ENCODE results near the gene CNTN1. TPM values are rescaled to one million over a fixed set of nuclear protein-coding genes. Genes with fewer than 3 reads are reported as not detected.

CNTN1 gene
- total and polyA plus RNA-seq, 10 of the 15 experiments (the other 5 are each of a cell fraction or from before 2014, with no cell fraction given), result 0.06 to 0.14 TPM; not detected in 8

GRCh38 chr12:41101806-41102205 lies 409.6 kb downstream of the CNTN1 start (continued):
- no peak for TF ChIP-seq ZBTB11 (CRISPR knock-in tag; IDR thresholded peaks at IDR 0.05)
- TF ChIP-seq FOS (IDR thresholded peaks at IDR 0.05; ENCODE audit: borderline replicate concordance, extremely low read depth, insufficient read length), result no peak
- TF ChIP-seq FOXM1 (IDR thresholded peaks at IDR 0.05; ENCODE audit: low read depth, low read length), result no peak
- TF ChIP-seq FOXK2 (IDR thresholded peaks at IDR 0.05), result no peak
- TF ChIP-seq RBBP5 (conservative IDR thresholded peaks at IDR 0.05), result no peak

- no peak for DNase-seq (ENCODE audit: low read depth, low spot score)
- Histone ChIP-seq H2AFZ (ENCODE audit: control insufficient read depth, low read depth, low read length) (no peak overlapping the region), H3K9ac (ENCODE audit: control insufficient read depth, insufficient read depth, low read length) (no peak overlapping the region), H3K4me1 (ENCODE audit: control insufficient read depth, insufficient read depth, low read length) (no peaks in the 10 kb centered on the region), H3K36me3 (ENCODE audit: control insufficient read depth in 2 of 2, insufficient read depth in 2 of 2, low read length in 1 of 2) (no peaks in the 10 kb centered on the region), H4K20me1 (ENCODE audit: control insufficient read depth, insufficient read depth) (no peaks in the 10 kb centered on the region), H3K4me2 (ENCODE audit: control insufficient read depth, insufficient read depth) (no peak overlapping the region), H3K79me2 (ENCODE audit: control insufficient read depth, insufficient read depth, low read length) (no peaks in the 10 kb centered on the region), H3K27me3 (replicated peaks in 1 of 2; ENCODE audit: control insufficient read depth in 2 of 2, insufficient read depth in 2 of 2, low read length in 1 of 2) (no peaks in the 10 kb centered on the region), H3K9me3 (replicated peaks; ENCODE audit: control insufficient read depth, insufficient read depth, low read length) (no peaks in the 10 kb centered on the region), H3K27ac (ENCODE audit: control insufficient read depth, insufficient read depth) (no peak overlapping the region), H3K4me3 (no peak overlapping the region)
- BruUV-seq (replicated peaks), result no TSS peak
- no peak for ATAC-seq
- ChIA-PET RAD21 (ENCODE audit: unreplicated experiment) (no interaction called here), CTCF (no interaction called here), POLR2A (no interaction called here), SMC1A (ENCODE audit: uncharacterized antibody, unreplicated experiment) (no interaction called here)
- in situ Hi-C loops (cut with MboI) (no loop called here), intact Hi-C loops (cut with micrococcal nuclease; ENCODE audit: unreplicated experiment) (no loop called here)
- WGBS (ENCODE audit: insufficient coverage, insufficient replicate concordance, low lambda C conversion rate, missing lambda C conversion rate), result 5% methylated on average over 4 of the region's 4 CpGs
- FAIRE-seq, result no peak
- TF ChIP-seq PRDM15 (CRISPR knock-in tag; IDR thresholded peaks at IDR 0.05), result no peak
- TF ChIP-seq FOXM1 (IDR thresholded peaks at IDR 0.05; ENCODE audit: low read depth, low read length), result no peak
- no peak for TF ChIP-seq E2F4 (IDR thresholded peaks at IDR 0.05; ENCODE audit: low read depth, low read length)
- no peak for TF ChIP-seq ZBTB33 (IDR thresholded peaks at IDR 0.05)
- TF ChIP-seq BCL11A (IDR thresholded peaks at IDR 0.05; ENCODE audit: low read depth, low read length), result no peak
- TF ChIP-seq RFX5 (IDR thresholded peaks at IDR 0.05; ENCODE audit: low read depth, low read length), result no peak
- no peak for TF ChIP-seq YBX1 (IDR thresholded peaks at IDR 0.05)
- no peak for TF ChIP-seq JUND (IDR thresholded peaks at IDR 0.05; ENCODE audit: low read depth, low read length)
- no peak for TF ChIP-seq RBBP5 (conservative IDR thresholded peaks at IDR 0.05)
- no peak for TF ChIP-seq NFIC (IDR thresholded peaks at IDR 0.05; ENCODE audit: low read depth, low read length)
- no peak for TF ChIP-seq CBX5 (IDR thresholded peaks at IDR 0.05; ENCODE audit: low read depth)
Measured at GRCh38 chr12:41103614-41104013, 411.4 kb downstream of the CNTN1 start.
